ENCODE measurements around the gene PNPLA7.

GRCh38 chr9:137449931-137450538, 100.2 kb downstream of the PNPLA7 start:
- TF ChIP-seq POLR2AphosphoS5 (IDR thresholded peaks at IDR 0.05), result no peak
- no peak for TF ChIP-seq POLR2A (IDR thresholded peaks at IDR 0.05)
- TF ChIP-seq CTCF (IDR thresholded peaks at IDR 0.05), result no peak
- TF ChIP-seq EP300 (IDR thresholded peaks at IDR 0.05), result no peak

Data from stomach (tissue), 4 donors.